Gastrocnemius medialis (tissue), 4 donors: ENCODE measurements around the gene CALHM3.

Source experiments
- CTCF ChIP-seq, 5 experiments: fragments of 450-650 bp in 3 of 5; fragments of 200-600 bp in 2 of 5; sonication (generic) in 2 of 5; IDR thresholded peaks in 4 of 5; conservative IDR thresholded peaks in 1 of 5; 1 replicate in 4 of 5; 2 replicates in 1 of 5; pipeline ENCODE4 v1.5.1; 2016 to 2019; ENCODE audit warnings: antibody characterized with exemption in 5 of 5, mild to moderate bottlenecking in 3 of 5, moderate library complexity in 3 of 5
- POLR2A ChIP-seq, 2 donors: fragments of 450-650 bp; IDR thresholded peaks; one replicate each; pipeline ENCODE4 v1.6.1; 2017; ENCODE audit warnings: antibody characterized with exemption in 2 of 2, mild to moderate bottlenecking in 2 of 2, moderate library complexity in 2 of 2

DNA sequence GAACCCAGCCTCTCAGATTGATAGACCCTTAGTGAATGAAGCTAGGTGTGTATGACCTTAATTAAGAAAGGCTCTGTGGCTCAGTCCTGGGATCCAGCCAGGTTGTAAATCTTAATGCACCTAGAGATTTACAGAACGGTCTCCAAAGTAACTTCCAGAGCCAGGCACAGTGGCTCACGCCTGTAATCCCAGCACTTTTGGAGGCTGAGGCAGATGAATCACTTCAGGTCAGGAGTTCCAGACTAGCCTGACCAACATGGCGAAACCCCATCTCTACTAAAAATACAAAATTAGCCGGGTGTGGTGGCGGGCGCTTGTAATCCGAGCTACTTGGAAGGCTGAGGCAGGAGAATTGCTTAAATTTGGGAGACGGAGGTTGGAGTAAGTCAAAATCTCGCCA is 51.2 kb downstream of the CALHM3 start:
- no peak for TF ChIP-seq CTCF (IDR thresholded peaks at IDR 0.05 in 4 of 5, conservative IDR thresholded peaks at IDR 0.05 in 1 of 5)
- TF ChIP-seq POLR2A (IDR thresholded peaks at IDR 0.05) = no peak
